Cardiac septum (tissue), 1 donor: Measurements from ENCODE around the gene TFF2. TPM values are rescaled to one million over a fixed set of nuclear protein-coding genes. Genes with fewer than 3 reads are reported as not detected.

Experiments used
- DNase-seq: peaks from one replicate; pipeline ENCODE4 v3.0.0-alpha.2; 2020; ENCODE audit warnings: low spot score
- intact Hi-C: fragments of 100-400 bp; cut with DNase I; formaldehyde crosslinking; loops from one replicate; pipeline ENCODE4 v1.14.0; 2022
- total RNA-seq: library from RNA; stranded (reverse); fragmentation: NEBNext Ultra II Directional; extraction: Animal tissue kit (Norgen Biotek cat#: 25700); gene quantifications from one replicate; pipeline ENCODE4 v1.2.1, GENCODE V29; 2021
- donor health status: DM: no; HTN: no; CAD: no.

Gene TFF2
- total RNA-seq, 1 donor from 2014 or later: not detected

DNA sequence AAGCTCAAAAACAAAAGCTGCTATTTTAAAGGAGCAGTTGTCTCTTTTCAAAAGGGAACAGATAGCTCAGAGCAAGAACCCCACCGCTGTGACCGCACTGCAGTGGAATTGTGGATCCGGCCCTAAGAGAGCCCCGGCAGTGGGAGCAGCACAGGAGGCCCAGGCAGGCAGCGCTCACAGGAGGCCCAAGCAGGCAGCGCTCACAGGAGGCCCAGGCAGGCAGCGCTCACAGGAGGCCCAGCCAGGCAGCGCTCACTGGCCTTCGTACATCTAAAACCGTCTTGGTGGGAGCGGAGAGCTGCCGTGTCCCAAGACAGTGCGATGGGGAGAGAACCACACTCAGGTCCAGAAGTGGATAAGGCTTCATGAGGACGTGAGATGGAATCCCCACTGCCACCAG lies 39.6 kb downstream of the TFF2 start:
- intact Hi-C loops: no loop called here
- DNase-seq: no peak

DNA sequence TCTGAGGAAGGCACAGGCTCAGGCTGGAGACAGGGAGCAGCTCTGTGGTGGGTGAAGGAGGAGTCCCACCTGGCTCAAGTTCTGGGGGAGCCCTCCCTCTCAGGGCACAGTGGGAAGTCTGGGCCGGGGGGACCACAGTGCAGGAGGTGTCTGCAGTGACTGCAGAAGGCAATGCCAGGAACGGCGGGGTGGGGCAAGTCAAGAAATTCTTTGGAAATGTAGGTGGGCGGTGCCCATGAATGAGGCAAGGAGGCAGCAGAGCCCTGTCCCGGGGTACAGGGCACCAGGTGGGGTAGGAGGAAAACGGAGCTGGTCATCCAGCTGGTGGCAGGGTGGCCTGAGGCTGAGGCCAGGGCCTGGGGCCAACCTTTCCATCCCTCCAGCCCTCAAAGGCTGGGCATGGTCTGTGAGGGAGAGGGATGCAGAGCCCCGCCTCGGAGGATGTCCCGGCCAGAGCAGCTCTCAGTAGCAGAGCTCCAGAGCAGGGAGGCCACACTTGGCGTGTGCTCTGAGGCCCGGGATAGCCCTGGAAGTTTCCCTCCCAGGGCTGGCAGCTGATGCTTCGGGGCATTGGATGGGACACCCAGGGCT lies 40.3 kb downstream of the TFF2 start:
- intact Hi-C loops: no loop called here
- peak; percentile 9 for DNase-seq

DNA sequence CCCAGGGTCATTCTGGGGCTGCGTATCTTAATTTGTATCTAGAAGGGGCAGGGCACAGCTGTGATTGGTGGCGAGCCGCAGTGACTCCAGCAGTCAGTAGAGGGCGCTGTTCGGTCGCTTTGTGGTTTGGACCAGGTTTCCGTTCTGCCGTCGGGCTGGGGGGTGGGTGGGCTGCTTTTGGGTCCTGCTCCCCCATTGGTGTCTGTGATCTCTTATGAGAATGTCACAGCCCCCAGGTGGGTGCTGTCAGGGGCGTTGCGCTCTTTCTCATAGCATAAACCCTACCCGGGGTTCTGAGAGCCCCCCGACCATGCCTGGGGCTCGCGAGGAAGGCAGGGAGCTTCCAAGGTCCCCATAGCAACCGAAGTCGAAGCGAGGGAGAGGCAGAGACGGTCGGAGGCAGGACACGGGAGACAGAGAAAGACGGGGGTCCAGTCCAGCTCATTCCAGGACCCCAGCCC lies 41.0 kb downstream of the TFF2 start:
- intact Hi-C loops: loop anchor here (10.0 kb wide), 1 partner anchor 85 kb away; no protein-coding TSS in a partner anchor
- DNase-seq: peak; percentile 81

GRCh38 chr21:42308914-42309752 lies 41.7 kb downstream of the TFF2 start:
- peak; percentile 35 for DNase-seq
- intact Hi-C loops: loop anchor here (10.0 kb wide), 1 partner anchor 84 kb away; no protein-coding TSS in a partner anchor

- intact Hi-C loops: loop anchor here (10.0 kb wide), 1 partner anchor 84 kb away; no protein-coding TSS in a partner anchor
Observed at GRCh38 chr21:42308161-42308913, 42.5 kb downstream of the TFF2 start.

GRCh38 chr21:42307106-42307505 lies 43.7 kb downstream of the TFF2 start:
- intact Hi-C loops: loop anchor here (10.0 kb wide), 1 partner anchor 82 kb away; no protein-coding TSS in a partner anchor
- peak; percentile 56 for DNase-seq

More at GRCh38 chr21:42308161-42308913, 42.5 kb downstream of the TFF2 start:
- peak; percentile 74 for DNase-seq

DNA sequence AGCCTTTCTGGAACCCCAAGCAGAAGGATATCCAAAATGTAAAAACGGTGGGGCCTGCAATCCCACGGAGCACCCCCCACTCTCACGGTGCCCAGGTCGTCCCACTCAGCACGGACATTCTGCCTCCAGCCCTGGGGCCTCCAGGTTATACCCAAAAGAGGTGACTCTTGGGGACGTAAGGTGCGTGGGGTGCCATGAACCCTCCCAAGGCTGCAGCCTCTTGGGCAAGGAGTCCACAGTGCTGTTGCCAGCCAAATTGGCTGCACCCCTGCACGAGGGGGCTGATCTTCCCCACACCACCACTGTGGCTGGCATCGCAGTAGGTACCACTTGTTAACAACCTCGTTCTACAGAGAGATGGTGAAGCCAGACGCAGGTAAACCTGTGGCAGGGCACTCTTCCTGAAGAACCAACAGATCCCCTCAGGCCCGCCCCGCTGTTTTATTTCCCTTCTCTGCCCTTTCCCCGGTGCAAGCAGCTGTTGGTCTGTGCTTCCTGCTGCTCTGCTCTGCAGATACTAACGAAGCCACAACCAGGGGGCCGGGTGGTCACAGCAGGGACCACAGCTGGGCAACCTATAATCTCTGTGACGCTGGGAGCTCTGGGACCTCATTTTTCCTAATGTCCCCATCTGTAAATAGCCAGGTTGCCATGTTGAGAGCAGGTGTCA lies 44.3 kb downstream of the TFF2 start:
- peak; percentile 44 for DNase-seq
- intact Hi-C loops: loop anchor here (10.0 kb wide), 1 partner anchor 82 kb away; no protein-coding TSS in a partner anchor

DNA sequence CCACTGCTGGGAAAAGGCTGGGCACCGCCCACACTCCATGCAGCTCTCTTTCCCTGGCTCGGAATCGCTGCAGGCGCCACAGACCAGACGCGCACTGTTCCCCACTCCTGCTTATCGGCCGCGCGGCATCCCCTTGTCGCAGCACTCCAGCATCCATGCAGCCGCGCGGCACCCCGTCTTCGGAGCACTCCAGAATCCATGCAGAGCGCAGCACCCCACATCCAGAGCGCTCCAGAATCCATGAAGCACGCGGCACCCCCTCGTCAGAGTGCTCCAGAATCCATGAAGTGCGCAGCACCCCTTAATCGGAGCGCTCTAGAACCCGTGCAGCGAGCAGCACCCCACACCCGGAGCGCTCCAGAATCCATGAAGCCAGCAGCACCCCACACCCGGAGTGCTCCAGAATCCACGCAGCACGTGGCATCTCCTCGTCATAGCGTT lies 45.1 kb downstream of the TFF2 start:
- intact Hi-C loops: loop anchor here (10.0 kb wide), 1 partner anchor 81 kb away; no protein-coding TSS in a partner anchor
- DNase-seq: peak; percentile 31

DNA sequence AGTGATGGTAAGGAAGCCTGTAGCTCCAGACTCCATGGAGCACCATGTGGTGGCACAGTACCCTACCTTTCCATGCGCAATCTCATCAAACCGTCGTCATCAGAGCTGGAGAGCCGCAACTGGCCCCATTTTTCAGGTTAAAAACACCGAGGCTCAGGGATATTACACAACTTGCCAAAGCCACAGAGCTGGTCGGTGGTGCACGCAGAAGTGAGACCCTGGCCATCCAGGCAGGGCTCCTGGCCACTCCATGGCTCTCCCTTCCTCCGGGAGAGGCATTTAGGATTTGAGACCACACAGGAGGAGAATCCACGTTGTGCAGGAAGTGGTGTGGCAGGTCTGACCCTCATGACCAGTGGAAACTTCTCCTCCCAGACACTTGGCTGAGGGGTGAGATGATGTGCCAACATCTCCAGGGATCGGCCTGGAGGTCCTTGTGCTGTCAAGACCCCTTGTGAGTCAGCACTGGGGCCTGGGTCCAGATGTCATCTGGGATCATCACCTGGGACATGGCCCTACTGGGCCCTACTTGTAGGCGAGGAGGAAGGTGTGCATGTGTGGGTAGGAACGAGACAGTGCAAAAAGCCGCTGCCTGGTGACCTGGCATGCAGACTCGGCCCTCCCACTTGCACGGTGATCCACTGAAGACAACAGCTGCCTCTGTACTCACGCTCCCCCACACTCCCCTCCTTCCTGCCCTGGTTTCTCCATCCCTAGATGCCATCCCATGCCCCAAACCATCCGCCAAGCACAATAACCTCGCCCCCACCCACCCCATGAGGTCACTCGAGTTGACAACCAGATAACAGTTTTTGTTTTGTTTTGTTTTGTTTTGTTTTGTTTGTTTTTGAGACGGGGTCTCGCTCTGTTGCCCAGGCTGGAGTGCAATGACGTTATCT lies 46.0 kb downstream of the TFF2 start:
- peak; percentile 46 for DNase-seq
- intact Hi-C loops: loop anchor here (5.0 to 10.0 kb wide), 2 partner anchors 80 to 147 kb away; no protein-coding TSS in a partner anchor

- DNase-seq: no peak
- intact Hi-C loops: loop anchor here (5.0 to 10.0 kb wide), 2 partner anchors 79 to 149 kb away; no protein-coding TSS in a partner anchor
Observed at GRCh38 chr21:42303443-42303842, 47.4 kb downstream of the TFF2 start.

GRCh38 chr21:42302794-42303193 lies 48.0 kb downstream of the TFF2 start:
- peak; percentile 46 for DNase-seq
- intact Hi-C loops: loop anchor here (5.0 to 10.0 kb wide), 2 partner anchors 78 to 150 kb away; no protein-coding TSS in a partner anchor

DNA sequence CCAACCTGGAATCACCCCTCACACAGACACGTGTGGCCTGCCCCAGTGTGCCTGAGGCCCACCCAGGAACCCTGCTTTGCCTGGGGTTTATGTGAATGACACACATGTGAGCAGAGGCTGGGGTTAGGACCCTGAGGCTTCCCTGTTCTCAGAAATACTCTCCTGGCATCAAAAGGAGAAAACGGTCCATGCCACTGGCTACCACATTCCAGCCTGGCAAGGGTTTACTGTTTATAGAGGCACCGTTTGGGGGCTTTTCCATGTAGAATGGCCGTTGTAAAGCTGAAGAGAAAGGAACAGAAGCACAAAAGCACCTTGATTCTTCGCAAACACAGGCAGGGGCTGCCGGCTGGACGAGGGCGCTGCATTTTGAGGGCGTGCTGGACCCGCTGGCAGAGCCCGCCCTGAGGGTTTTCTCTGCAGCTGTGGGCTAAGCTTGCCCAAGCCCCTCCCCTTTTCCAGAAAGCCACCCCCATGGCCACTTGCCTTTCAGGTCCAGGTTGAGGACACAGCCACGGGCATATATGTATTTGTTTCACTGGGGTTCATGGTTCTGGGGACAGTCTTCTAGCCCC lies 48.6 kb downstream of the TFF2 start:
- intact Hi-C loops: loop anchor here (5.0 to 10.0 kb wide), 2 partner anchors 77 to 150 kb away; no protein-coding TSS in a partner anchor
- DNase-seq: peak; percentile 67

DNA sequence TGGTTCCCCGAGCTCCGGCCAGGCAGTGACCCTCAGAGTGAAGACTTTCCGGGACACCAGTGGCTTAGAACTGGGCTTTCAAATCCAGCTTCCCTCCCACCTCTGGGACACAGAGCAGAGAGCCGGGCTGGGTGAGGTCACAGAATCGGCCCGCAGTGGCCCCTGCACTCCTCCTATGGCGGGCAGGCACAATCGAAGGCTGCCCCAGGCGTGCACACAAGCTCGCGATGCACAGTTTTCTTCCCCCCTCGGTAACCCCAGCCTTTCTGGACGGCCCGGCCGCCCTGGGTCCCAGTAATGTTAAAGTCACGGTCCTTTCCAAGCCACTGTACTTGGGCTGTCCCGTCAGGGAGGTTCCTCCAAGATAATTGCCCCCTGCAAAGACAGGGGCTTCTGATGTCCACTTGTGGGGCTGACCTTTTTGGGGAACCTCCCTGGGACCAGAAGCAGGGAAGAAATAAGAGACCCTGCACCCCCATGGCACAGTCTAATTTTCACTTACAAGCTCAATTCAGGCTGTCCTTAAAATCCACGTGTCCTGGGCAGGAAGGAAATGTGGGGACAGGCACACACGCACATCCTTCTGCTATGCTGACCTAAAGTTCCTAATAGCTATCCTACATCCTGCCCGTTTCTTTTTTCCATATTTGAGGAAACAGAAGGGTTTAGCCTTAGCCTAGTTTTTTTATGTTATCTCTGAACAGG lies 49.3 kb downstream of the TFF2 start:
- no peak for DNase-seq
- intact Hi-C loops: loop anchor here (5.0 to 10.0 kb wide), 2 partner anchors 77 to 151 kb away; no protein-coding TSS in a partner anchor

DNA sequence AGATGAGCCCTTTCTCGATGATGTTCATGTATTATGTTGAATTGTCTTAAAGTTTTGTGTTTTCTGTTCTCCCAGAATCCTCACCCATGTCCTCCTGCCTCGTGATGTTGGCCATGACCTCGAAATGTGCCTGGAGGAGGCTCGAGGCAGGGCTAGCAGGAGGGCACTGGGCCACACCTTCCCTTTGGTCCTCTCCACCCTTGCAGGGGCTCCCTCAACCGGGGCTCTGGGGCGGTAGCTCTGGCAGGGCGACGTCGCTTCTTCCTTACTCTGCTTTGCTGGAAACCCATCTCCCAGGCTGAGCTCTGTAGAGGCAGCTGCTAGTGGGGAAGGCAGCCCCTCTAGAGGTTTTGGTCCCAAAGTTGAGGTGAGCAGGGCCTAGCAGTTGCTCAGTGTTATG lies 49.8 kb downstream of the TFF2 start:
- intact Hi-C loops: loop anchor here (5.0 to 10.0 kb wide), 2 partner anchors 76 to 151 kb away; no protein-coding TSS in a partner anchor
- no peak for DNase-seq

- intact Hi-C loops: loop anchor here (5.0 to 10.0 kb wide), 2 partner anchors 75 to 152 kb away; no protein-coding TSS in a partner anchor
Observed at GRCh38 chr21:42300045-42300583, 50.7 kb downstream of the TFF2 start.

DNA sequence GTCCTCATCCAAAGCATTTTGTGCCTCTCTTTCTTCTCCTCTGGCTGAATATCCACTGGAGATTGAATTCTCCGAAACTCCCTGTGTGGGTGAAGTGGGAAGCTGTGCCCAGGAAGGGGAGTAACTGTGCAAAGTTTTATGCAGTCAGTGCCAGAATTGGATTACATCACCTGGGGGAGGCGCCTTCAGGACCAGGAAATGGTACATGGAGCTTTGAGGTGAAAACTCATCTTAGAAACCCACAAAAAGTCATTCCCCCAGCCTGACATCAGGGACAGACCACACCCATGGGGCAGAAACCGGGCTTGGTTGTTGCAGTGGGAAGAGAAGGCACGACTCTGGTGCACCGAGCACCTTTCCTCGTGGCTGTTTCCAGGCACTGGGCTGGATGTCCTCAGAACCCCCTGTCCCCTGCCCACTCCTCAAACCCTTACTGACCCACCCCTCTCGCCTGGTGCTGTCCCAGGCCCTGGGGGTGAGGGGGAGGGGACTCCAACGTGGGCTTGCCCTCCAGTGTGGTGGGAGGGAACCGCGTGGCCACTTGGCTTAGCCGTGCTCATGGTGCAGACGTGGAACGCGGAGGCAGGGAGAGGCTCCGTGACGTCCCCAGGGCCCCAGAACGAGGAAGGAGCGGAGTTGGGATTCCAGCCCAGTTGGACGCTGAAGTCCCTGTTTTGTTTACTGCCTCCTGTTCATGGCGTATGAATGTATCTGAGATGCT lies 51.3 kb downstream of the TFF2 start:
- intact Hi-C loops: loop anchor here (5.0 to 10.0 kb wide), 2 partner anchors 75 to 153 kb away; no protein-coding TSS in a partner anchor
- DNase-seq: no peak

More at GRCh38 chr21:42300045-42300583, 50.7 kb downstream of the TFF2 start:
- no peak for DNase-seq
